Aorta (tissue), 5 donors: ENCODE results near the gene TAP1. TPM values are rescaled to one million over a fixed set of nuclear protein-coding genes. Genes with fewer than 3 reads are reported as not detected.

Experiments used
- ATAC-seq: fragments of 200-7000 bp; cut with Tn5 transposase; one replicate; pipeline ENCODE4 v1.9.1; 2022; ENCODE audit warnings: moderate library complexity; ENCODE audit not compliant: low FRiP score
- DNase-seq, 2 donors: peaks; one replicate each; pipeline ENCODE4 v3.0.0-alpha.2; 2020
- H3K27ac ChIP-seq, 2 donors: one replicate each; pipeline ENCODE4 v1.5.1; 2013; ENCODE audit warnings: low read length in 2 of 2, mild to moderate bottlenecking in 2 of 2, moderate library complexity in 2 of 2, control low read depth in 1 of 2, inconsistent platforms in 1 of 2, low read depth in 1 of 2
- H3K27me3 ChIP-seq, 2 donors: one replicate each; pipeline ENCODE4 v1.6.1; 2013; ENCODE audit warnings: control low read depth in 1 of 2, low read length in 1 of 2, mild to moderate bottlenecking in 1 of 2, moderate library complexity in 1 of 2; ENCODE audit not compliant: insufficient read depth in 2 of 2, control insufficient read depth in 1 of 2
- H3K36me3 ChIP-seq, 2 donors: one replicate each; pipeline ENCODE4 v1.6.1; 2013; ENCODE audit warnings: control low read depth in 1 of 2, low read length in 1 of 2, mild to moderate bottlenecking in 1 of 2; ENCODE audit not compliant: insufficient read depth in 2 of 2, control insufficient read depth in 1 of 2
- H3K4me1 ChIP-seq, 2 donors: one replicate each; pipeline ENCODE4 v1.6.1; 2013; ENCODE audit warnings: low read length in 2 of 2, control low read depth in 1 of 2, mild to moderate bottlenecking in 1 of 2, moderate library complexity in 1 of 2; ENCODE audit not compliant: insufficient read depth in 2 of 2, control insufficient read depth in 1 of 2
- H3K4me3 ChIP-seq, 2 donors: one replicate each; pipeline ENCODE4 v1.5.1; 2013; ENCODE audit warnings: low read length in 2 of 2, control low read depth in 1 of 2, mild to moderate bottlenecking in 1 of 2
- H3K9me3 ChIP-seq: one replicate; pipeline ENCODE4 v1.6.1; 2013; ENCODE audit warnings: mild to moderate bottlenecking, low read length; ENCODE audit not compliant: control insufficient read depth
- WGBS, 2 donors: extraction: QIAGEN DNeasy Blood & Tissue Kit; methylation state at CpG; one replicate each; pipeline ENCODE4 v1.1.7; 2013; 5-methylcytosine and 5-hydroxymethylcytosine counted together
- intact Hi-C, 2 donors: fragments of 100-400 bp; cut with DNase I; formaldehyde crosslinking; loops; one replicate each; pipeline versions ENCODE4 v1.14.2 to v1.15.0; 2022
- polyA plus RNA-seq, 2 donors: library from polyadenylated mRNA; stranded (reverse); fragments of 200-250 nt; gene quantifications; one replicate each; pipeline ENCODE4 v1.2.3, GENCODE V29; 2013
- total RNA-seq, 2 donors: library from RNA; stranded (reverse); fragmentation: NEBNext Ultra II Directional; extraction: Animal tissue kit (Norgen Biotek cat#: 25700); gene quantifications; one replicate each; pipeline ENCODE4 v1.2.1, GENCODE V29; 2021
- donor health status: healthy with polysubstance abuse.
- donor health status: Bipolar disorder and iron deficiency.
- donor health status: DM: no; HTN: no; CAD: no.
- donor health status: DM: no; HTN: no; CAD: no.
- donor health status: DM: yes; HTN: yes; CAD: no.

TAP1 gene
- total and polyA plus RNA-seq, 4 donors, result 14.4 to 48.3 (median 40.7) TPM

DNA sequence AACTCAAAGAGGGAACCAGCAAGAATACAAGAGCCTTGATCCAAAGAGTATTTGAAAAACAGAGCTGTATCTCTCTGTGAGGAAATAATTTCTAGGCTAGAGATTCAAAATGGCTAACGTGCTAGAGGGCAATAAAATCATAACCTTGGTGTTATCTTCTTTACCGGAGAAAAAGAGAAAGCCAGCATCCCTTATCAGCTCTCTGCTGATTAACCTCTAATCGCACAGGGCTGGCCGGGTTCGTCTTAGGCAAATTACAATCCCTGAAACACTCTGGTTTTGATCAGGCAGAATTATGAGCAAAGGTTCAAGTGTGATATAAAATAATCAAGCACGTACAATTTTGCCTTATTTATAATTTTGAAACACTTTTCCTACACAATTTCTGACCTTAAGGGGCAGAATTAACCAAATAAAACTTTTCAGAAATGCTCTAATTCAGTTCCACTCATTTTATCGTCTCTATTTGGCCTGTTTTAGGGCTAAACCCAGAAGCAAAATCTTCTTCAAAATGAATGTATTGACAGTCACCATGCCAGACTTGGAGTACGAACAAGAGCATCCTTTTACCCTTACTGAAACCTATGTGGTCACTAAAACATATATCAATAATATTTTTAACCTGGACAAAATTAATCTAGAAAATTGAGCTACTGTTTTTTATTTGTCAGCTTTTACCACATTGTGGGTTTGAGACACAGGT, 14.2 kb upstream of the TAP1 start:
- WGBS, 2 donors, result 51 to 53% methylated on average over 8 of the region's 8 CpGs
- Histone ChIP-seq H3K9me3 (no peaks in the 10 kb centered on the region), H3K27me3 (no peaks in the 10 kb centered on the region), H3K4me3 (no peak overlapping the region), H3K4me1 (no peaks in the 10 kb centered on the region), H3K36me3 (no peaks in the 10 kb centered on the region), H3K27ac (no peak overlapping the region)
- no peak for DNase-seq
- intact Hi-C loops, result loop anchor here (1.0 to 5.0 kb wide), 3 partner anchors 29 to 40 kb away; partner anchors contain the start of gene TAP2 (in 1 of the 2)
- no peak for ATAC-seq

DNA sequence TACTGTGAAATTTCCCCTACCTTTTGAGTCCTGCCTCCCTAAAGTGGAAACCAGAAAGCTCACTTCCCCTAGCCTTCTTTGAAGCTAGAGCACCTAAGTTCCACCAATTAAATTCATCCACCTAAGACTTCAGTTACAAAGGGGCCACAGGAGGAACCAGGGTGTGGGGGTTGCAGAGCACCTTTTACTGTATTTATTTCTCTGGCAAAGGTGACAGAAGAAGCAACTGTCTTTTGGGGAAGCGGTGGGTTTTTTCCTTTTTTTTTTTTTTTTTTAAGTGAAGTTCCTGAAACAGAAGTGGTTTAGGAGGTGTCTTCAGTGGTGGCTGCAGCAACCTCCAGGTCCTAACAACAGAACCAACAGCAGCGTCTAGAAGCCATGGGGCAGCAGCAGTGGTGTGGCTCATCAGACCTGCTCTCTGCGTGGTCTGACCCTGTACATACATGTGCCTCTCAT, 13.5 kb upstream of the TAP1 start:
- intact Hi-C loops, result loop anchor here (5.0 kb wide), 2 partner anchors 35 to 40 kb away; no protein-coding TSS in a partner anchor
- Histone ChIP-seq H3K36me3 (no peaks in the 10 kb centered on the region), H3K27ac (no peak overlapping the region), H3K4me1 (no peaks in the 10 kb centered on the region), H3K27me3 (no peaks in the 10 kb centered on the region), H3K9me3 (no peaks in the 10 kb centered on the region), H3K4me3 (no peak overlapping the region)
- 63 to 76% methylated on average over 3 of the region's 3 CpGs for WGBS, 2 donors
- ATAC-seq (no peak), DNase-seq (no peak)

DNA sequence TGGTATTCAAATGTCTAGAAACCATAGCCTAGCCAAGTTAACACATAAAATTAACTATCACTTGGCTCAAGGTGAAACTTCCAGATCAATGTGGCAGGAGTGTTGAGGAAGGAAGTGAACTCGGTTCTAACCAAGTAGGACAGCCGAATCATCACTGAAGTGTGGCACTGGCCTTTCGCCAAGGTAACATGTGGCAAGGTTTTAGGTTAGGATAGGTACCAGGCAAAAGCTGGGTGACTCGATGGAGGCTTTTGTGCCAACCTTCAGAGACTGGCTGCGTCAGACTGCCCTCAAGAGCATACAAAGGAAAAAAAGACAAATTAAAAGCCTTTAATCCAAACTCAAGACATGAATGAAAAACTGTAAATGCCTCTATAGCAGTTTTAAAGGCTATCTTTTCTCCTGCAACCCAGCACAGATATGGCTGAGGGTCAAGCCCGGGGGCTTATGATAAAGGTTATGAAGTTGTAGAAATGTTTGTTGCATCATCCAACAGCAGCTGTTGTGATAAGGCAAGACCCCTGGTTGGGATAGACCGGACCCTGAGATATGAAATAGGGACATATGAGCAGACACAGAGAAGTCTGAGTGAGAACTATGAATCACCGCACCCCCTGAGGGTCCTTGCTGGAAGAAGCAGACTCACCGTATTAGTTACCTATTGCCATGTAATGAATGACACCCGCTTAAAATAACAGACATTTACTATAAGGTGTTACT, 12.4 kb upstream of the TAP1 start:
- H3K4me1 ChIP-seq, result no peaks in the 10 kb centered on the region
- no peaks in the 10 kb centered on the region for H3K9me3 ChIP-seq
- no peaks in the 10 kb centered on the region for H3K36me3 ChIP-seq
- no peak overlapping the region for H3K27ac ChIP-seq
- DNase-seq (no peak), ATAC-seq (no peak)
- H3K4me3 ChIP-seq, result no peak overlapping the region
- H3K27me3 ChIP-seq, result no peaks in the 10 kb centered on the region
- intact Hi-C loops, result loop anchor here (5.0 kb wide), 2 partner anchors 34 to 39 kb away; no protein-coding TSS in a partner anchor
- WGBS, 2 donors, result 71 to 72% methylated on average over 10 of the region's 10 CpGs

DNA sequence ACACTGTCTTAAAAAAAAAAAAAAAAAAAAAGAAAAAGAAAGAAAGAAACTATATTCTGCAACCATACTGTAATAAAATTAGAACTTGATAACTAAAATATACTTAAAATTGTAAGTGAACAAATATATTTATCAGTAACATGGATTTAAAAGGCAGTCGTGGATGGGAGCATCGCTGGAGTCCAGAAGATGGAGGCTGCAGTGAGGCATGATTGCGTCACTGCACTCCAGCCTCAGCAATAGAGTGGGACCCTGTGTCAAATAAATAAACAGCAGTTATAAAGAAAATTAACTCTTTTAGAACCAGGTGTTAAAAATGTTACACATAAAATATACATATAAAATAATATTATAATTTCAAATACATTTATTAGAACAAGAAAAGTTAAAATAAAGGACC, 9.2 kb upstream of the TAP1 start:
- Histone ChIP-seq H3K9me3 (no peaks in the 10 kb centered on the region), H3K27me3 (no peaks in the 10 kb centered on the region), H3K4me3 (no peak overlapping the region), H3K36me3 (no peaks in the 10 kb centered on the region), H3K4me1 (no peaks in the 10 kb centered on the region), H3K27ac (no peak overlapping the region)
- 83 to 85% methylated on average over 3 of the region's 3 CpGs for WGBS, 2 donors
- ATAC-seq (no peak), DNase-seq (no peak)
- intact Hi-C loops, result no loop called here

DNA sequence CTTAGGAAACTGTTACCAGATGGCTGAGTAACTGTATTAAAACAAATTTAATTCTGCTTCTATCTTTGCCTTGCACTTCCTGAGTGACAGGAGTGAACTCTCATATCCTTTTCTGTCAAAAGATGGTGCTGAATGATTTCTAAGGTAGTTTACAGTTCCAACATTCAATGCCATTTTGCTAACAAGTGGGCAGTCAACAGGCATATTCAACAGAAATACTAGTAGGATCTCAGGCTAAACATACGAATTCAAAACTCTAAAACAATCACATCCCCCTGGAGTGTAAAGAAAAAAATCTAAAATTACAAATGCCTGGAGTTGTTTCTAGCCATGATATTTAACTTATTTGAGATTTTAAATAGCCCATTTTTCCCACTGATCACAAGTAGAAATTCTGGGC, 7.2 kb upstream of the TAP1 start:
- ATAC-seq (no peak), DNase-seq (no peak)
- H3K9me3 ChIP-seq, result no peaks in the 10 kb centered on the region
- no peak overlapping the region for H3K27ac ChIP-seq
- 60 to 83% methylated on average over 1 of the region's 1 CpG for WGBS, 2 donors
- H3K36me3 ChIP-seq, result no peaks in the 10 kb centered on the region
- no peak overlapping the region for H3K4me3 ChIP-seq
- intact Hi-C loops, result no loop called here
- no peaks in the 10 kb centered on the region for H3K4me1 ChIP-seq
- no peaks in the 10 kb centered on the region for H3K27me3 ChIP-seq

DNA sequence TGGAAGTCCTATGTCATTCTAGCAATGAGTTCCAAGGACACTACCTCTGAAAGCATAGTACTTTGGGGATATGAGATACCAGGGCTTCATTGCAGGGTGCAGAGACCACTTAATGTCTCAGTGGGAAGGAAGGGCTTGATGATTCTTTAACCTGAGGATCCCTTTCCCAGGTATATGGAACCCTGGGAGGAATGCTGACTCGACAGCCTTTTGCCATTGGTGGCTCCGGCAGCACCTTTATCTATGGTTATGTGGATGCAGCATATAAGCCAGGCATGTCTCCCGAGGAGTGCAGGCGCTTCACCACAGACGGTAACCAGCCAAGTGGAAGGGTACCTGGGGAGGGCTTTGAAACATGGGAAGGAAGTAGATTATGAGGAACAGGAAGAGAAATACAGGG, 4.7 kb upstream of the TAP1 start:
- intact Hi-C loops, result no loop called here
- H3K9me3 ChIP-seq, result no peaks in the 10 kb centered on the region
- no peaks in the 10 kb centered on the region for H3K27me3 ChIP-seq
- DNase-seq, result no peak
- ATAC-seq, result no peak
- H3K4me1 ChIP-seq, result no peaks in the 10 kb centered on the region
- 95 to 96% methylated on average over 5 of the region's 5 CpGs for WGBS, 2 donors
- H3K27ac ChIP-seq, result no peak overlapping the region
- H3K36me3 ChIP-seq, result no peaks in the 10 kb centered on the region
- H3K4me3 ChIP-seq, result no peak overlapping the region

DNA sequence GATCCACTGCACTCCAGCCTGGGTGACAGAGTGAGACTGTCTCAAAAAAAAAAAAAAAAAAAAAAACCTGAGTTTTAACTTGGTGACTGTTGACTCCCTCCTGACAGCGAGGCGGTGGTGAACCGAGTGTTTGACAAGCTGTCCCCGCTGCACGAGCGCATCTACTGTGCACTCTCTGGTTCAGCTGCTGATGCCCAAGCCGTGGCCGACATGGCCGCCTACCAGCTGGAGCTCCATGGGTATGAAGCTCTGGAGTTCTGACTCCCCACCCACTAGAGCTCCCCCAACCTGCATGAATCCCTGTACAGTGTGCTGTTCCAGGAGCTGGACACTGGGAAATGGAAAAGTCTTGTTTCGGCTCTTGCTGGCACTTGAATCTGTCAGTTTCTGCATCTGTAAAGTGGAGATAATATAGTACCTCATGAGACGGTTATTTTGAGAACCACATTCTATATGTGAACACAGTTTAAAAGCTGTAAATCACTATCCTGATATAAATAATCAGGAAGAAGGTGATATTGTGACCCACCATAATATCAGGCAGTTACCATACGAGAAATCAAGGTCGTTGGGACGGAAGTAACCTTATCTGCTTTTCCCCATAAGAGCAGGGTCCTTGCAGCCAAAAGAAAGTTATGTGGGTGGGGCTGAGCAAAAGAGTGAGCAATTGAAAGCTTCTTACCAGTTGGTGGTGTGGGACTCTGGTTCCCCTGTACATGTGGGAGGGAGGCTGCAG, 3.8 kb upstream of the TAP1 start:
- no peak overlapping the region for H3K4me3 ChIP-seq
- no peaks in the 10 kb centered on the region for H3K9me3 ChIP-seq
- DNase-seq, result no peak
- intact Hi-C loops, result no loop called here
- H3K27me3 ChIP-seq, result no peaks in the 10 kb centered on the region
- WGBS, 2 donors, result 78 to 87% methylated on average over 14 of the region's 14 CpGs
- H3K27ac ChIP-seq, result no peak overlapping the region
- H3K36me3 ChIP-seq, result no peaks in the 10 kb centered on the region
- ATAC-seq, result no peak
- H3K4me1 ChIP-seq, result no peaks in the 10 kb centered on the region

DNA sequence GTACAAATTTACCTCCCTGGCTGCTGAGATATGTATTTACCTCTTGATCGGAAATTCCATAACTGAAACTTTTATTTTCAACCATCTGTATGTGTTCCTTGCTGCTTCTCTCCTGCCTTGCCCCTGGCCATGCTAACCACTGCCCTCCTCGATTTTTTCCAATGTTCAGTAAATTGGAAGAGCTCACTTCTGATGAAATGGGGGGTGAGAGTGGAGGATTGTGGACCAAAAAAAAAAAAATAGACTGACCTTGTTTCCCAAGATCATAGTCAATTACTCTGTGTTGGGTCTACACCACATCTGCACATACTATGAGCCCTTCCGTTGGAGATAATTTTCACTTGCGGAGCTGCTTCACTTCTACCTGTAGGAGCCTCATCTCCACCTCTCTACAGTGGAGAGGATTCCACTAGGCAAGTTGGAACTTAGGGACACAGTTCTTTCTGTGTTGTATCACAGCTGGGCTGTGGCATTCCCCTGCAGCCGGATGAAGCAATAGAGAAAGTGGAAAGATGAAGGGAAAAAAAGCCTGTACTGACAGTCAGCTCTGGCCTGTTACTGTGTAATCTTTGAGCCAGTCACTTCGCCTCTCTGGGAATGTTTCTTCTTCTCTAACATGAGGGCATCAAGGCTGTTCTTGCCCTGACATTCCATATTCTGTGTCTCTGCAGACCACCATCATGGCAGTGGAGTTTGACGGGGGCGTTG, 2.1 kb upstream of the TAP1 start:
- Histone ChIP-seq H3K9me3 (no peaks in the 10 kb centered on the region), H3K36me3 (no peaks in the 10 kb centered on the region), H3K27ac (no peak overlapping the region), H3K27me3 (no peaks in the 10 kb centered on the region), H3K4me1 (no peaks in the 10 kb centered on the region), H3K4me3 (no peak overlapping the region)
- no peak for ATAC-seq
- WGBS, 2 donors, result 93 to 94% methylated on average over 8 of the region's 8 CpGs
- intact Hi-C loops, result loop anchor here in 1 of 2 donors (2.0 kb wide), 1 partner anchor 17 kb away; the partner anchor contains the start of gene TAP2
- no peak for DNase-seq
